Measurements from ENCODE around the gene GPR50. TPM values are rescaled to one million over a fixed set of nuclear protein-coding genes. Genes with fewer than 3 reads are reported as not detected.
A peak's percentile ranks its signal among the peaks of the same experiment; 100 is the strongest.

Gene GPR50
- total RNA-seq, 1 donor from 2014 or later = not detected

GRCh38 chrX:151175283-151176062 lies 911 bp upstream of the GPR50 start:
- no peak overlapping the region for H3K27ac Mint-ChIP-seq (ENCODE audit: unreplicated experiment)
- peaks cover 6% of the 10 kb centered on the region for H3K9me3 Mint-ChIP-seq (ENCODE audit: unreplicated experiment)
- H3K4me3 Mint-ChIP-seq (ENCODE audit: unreplicated experiment) = no peak overlapping the region
- peaks cover 6% of the 10 kb centered on the region for H3K4me1 Mint-ChIP-seq (ENCODE audit: unreplicated experiment)
- no peak for TF ChIP-seq CTCF (IDR thresholded peaks at IDR 0.05)
- DNase-seq (ENCODE audit: extremely low spot score, unreplicated experiment) = no peak
- peaks cover 61% of the 10 kb centered on the region for H3K27me3 Mint-ChIP-seq (ENCODE audit: unreplicated experiment)
- no peaks in the 10 kb centered on the region for H3K36me3 Mint-ChIP-seq (ENCODE audit: unreplicated experiment)

DNA sequence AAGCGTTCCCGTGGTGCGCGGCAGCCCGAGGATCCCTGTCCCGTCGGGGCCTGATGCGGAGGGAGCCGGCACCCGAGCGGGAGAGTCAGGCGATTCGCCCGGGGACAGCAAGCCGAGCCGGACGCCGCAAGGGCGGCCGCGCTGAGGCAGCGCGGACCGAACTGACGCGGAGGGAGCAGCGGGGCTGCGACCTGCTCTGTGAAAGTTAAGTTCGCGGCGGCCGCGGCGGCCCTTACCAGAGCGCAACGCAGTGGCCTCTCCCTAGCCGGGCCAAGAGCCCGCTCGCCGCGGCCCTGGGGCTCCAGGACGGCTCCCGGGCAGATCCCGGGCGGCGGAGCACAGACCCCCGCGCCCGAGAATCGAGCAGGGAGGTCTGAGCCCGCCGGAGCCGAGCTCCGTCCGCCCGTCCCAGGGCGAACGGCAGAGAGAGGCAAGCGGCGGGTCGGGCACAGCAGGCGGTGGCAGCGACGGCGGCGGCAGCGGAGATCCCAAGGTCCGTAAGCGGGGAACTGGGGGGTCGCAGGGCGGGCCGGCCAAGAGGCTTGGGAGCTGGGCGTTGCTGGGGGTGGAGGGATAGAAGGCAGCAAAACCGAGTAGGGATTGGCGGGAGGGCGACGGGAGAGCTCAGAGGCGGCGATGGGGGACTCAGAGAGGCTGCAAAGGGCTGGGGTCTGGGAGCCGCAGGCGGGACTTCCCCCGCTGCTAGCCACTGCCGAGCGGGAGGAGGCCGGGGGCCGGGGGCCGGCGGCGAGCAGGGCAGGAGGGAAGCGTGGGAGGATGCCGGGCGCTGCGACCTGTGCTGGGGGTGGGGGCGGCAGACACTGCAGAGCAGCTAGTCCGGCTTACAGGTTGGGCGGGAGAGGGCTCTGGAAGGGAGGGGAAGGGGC lies 1.0 kb downstream of the GPR50 start:
- Mint-ChIP-seq H3K4me3 (ENCODE audit: unreplicated experiment) (no peak overlapping the region), H3K27me3 (ENCODE audit: unreplicated experiment) (peaks cover 72% of the 10 kb centered on the region), H3K27ac (ENCODE audit: unreplicated experiment) (no peak overlapping the region), H3K4me1 (ENCODE audit: unreplicated experiment) (peaks cover 6% of the 10 kb centered on the region), H3K9me3 (ENCODE audit: unreplicated experiment) (peaks cover 3% of the 10 kb centered on the region), H3K36me3 (ENCODE audit: unreplicated experiment) (no peaks in the 10 kb centered on the region)
- no peak for TF ChIP-seq CTCF (IDR thresholded peaks at IDR 0.05)
- peak; percentile 84 for DNase-seq (ENCODE audit: extremely low spot score, unreplicated experiment)

GRCh38 chrX:151178746-151179145 lies 2.4 kb downstream of the GPR50 start:
- no peak for DNase-seq (ENCODE audit: extremely low spot score, unreplicated experiment)
- Mint-ChIP-seq H3K36me3 (ENCODE audit: unreplicated experiment) (no peaks in the 10 kb centered on the region), H3K4me1 (ENCODE audit: unreplicated experiment) (peaks cover 6% of the 10 kb centered on the region), H3K27ac (ENCODE audit: unreplicated experiment) (no peak overlapping the region), H3K27me3 (ENCODE audit: unreplicated experiment) (peaks cover 63% of the 10 kb centered on the region), H3K9me3 (ENCODE audit: unreplicated experiment) (peaks cover 3% of the 10 kb centered on the region), H3K4me3 (ENCODE audit: unreplicated experiment) (peak overlapping the region; percentile 45)
- no peak for TF ChIP-seq CTCF (IDR thresholded peaks at IDR 0.05)

- Mint-ChIP-seq H3K27ac (ENCODE audit: unreplicated experiment) (no peak overlapping the region), H3K9me3 (ENCODE audit: unreplicated experiment) (peaks cover 3% of the 10 kb centered on the region), H3K36me3 (ENCODE audit: unreplicated experiment) (no peaks in the 10 kb centered on the region), H3K4me3 (ENCODE audit: unreplicated experiment) (no peak overlapping the region), H3K27me3 (ENCODE audit: unreplicated experiment) (peaks cover 51% of the 10 kb centered on the region), H3K4me1 (ENCODE audit: unreplicated experiment) (peaks cover 6% of the 10 kb centered on the region)
- no peak for DNase-seq (ENCODE audit: extremely low spot score, unreplicated experiment)
- no peak for TF ChIP-seq CTCF (IDR thresholded peaks at IDR 0.05)
Observed at GRCh38 chrX:151180400-151180799, 4.0 kb downstream of the GPR50 start.

DNA sequence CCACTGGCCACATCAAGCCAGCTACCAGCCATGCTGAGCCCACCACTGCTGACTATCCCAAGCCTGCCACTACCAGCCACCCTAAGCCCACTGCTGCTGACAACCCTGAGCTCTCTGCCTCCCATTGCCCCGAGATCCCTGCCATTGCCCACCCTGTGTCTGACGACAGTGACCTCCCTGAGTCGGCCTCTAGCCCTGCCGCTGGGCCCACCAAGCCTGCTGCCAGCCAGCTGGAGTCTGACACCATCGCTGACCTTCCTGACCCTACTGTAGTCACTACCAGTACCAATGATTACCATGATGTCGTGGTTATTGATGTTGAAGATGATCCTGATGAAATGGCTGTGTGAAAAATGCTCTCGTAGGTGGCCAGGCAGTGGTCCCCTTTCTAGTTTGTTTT lies 4.7 kb downstream of the GPR50 start:
- Mint-ChIP-seq H3K27ac (ENCODE audit: unreplicated experiment) (no peak overlapping the region), H3K9me3 (ENCODE audit: unreplicated experiment) (peaks cover 3% of the 10 kb centered on the region), H3K4me3 (ENCODE audit: unreplicated experiment) (no peak overlapping the region), H3K4me1 (ENCODE audit: unreplicated experiment) (peaks cover 6% of the 10 kb centered on the region), H3K27me3 (ENCODE audit: unreplicated experiment) (peaks cover 46% of the 10 kb centered on the region), H3K36me3 (ENCODE audit: unreplicated experiment) (no peaks in the 10 kb centered on the region)
- no peak for TF ChIP-seq CTCF (IDR thresholded peaks at IDR 0.05)
- DNase-seq (ENCODE audit: extremely low spot score, unreplicated experiment) = no peak
